ENCODE measurements around the gene RAB44. TPM values are rescaled to one million over a fixed set of nuclear protein-coding genes. Genes with fewer than 3 reads are reported as not detected.

Gene RAB44
- total and polyA plus RNA-seq, 8 donors = 0.06 to 0.37 (median 0.15) TPM

DNA sequence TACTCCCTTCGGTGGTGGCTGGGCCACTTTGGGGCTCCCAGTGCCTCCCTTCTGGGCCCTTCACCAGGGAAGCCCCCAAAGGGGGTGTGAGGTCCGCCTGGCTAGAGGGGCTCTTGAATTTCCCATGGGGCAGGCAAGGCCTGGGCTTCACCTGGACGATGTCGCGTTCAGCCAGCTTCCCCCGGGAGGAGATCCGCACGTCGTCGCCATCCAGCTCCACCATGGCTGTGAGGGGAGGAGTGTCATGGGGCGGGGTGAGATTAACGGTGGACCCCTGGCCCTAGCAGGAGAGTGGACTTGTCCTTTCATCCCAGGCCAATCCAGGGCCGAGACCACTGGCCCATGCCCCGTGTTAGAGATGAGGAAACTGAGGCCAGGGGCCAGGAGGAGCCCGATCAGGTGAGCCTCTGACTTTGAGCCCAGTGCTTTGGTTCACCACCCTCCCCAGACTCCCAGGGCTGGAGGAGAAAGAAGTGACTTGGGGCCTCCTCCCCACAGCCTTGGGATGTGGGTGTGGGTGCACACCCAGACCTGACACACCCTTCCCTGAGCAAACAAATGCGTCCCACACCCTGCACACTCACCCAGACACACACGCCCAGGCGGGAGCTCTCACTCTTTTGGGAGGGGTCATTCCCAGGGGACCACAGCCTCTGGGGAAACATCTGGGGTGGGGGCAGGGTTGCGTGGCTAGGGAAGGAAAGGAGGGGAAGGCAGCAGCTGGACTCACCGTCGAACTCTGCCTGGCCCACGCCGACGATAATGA is 46.1 kb downstream of the RAB44 start:
- Histone ChIP-seq H3K4me3 (no peak overlapping the region), H3K9me3 (peaks cover 0 to 3% of the 10 kb centered on the region in 2 donors), H3K36me3 (no peaks in the 10 kb centered on the region), H3K4me1 (no peaks in the 10 kb centered on the region), H3K27me3 (no peaks in the 10 kb centered on the region), H3K27ac (no peak overlapping the region)
- intact Hi-C loops (cut with DNase I) = no loop called here
- ATAC-seq (peak; percentile 39), DNase-seq (peak in 1 of 4 donors; percentile 64)
- TF ChIP-seq, protein P1, sequence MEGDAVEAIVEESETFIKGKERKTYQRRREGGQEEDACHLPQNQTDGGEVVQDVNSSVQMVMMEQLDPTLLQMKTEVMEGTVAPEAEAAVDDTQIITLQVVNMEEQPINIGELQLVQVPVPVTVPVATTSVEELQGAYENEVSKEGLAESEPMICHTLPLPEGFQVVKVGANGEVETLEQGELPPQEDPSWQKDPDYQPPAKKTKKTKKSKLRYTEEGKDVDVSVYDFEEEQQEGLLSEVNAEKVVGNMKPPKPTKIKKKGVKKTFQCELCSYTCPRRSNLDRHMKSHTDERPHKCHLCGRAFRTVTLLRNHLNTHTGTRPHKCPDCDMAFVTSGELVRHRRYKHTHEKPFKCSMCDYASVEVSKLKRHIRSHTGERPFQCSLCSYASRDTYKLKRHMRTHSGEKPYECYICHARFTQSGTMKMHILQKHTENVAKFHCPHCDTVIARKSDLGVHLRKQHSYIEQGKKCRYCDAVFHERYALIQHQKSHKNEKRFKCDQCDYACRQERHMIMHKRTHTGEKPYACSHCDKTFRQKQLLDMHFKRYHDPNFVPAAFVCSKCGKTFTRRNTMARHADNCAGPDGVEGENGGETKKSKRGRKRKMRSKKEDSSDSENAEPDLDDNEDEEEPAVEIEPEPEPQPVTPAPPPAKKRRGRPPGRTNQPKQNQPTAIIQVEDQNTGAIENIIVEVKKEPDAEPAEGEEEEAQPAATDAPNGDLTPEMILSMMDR (IDR thresholded peaks at IDR 0.05) = no peak

DNA sequence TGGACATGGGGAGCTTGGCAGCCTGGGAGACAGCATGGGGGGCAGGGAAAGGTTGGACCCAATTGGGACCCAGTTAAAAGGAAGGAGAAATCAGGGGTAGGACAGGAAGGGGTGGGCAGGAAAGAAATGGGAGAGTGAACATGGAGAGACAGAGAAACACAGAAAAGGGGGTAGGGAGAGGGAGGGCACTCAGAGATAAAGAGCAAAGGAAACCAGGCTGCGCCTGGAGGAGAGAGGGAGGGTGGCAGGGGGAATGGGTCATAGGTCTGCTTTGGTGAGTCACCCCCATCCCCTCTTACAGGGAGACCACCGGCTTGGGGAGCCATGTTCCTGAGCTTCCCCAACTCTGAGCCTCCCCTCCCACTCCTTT is 46.7 kb downstream of the RAB44 start:
- H3K9me3 ChIP-seq = peaks cover 0 to 3% of the 10 kb centered on the region in 2 donors
- no peak overlapping the region for H3K27ac ChIP-seq
- DNase-seq (no peak), ATAC-seq (no peak)
- intact Hi-C loops (cut with DNase I) = no loop called here
- no peaks in the 10 kb centered on the region for H3K4me1 ChIP-seq
- H3K27me3 ChIP-seq = no peaks in the 10 kb centered on the region
- no peak overlapping the region for H3K4me3 ChIP-seq
- TF ChIP-seq, protein P1 (IDR thresholded peaks at IDR 0.05) = no peak
- no peaks in the 10 kb centered on the region for H3K36me3 ChIP-seq

- H3K36me3 ChIP-seq = no peaks in the 10 kb centered on the region
- no peak for ATAC-seq
- intact Hi-C loops (cut with DNase I) = no loop called here
- H3K4me1 ChIP-seq = no peaks in the 10 kb centered on the region
- H3K4me3 ChIP-seq = no peak overlapping the region
- peaks cover 0 to 9% of the 10 kb centered on the region in 2 donors for H3K9me3 ChIP-seq
- no peak for DNase-seq
- H3K27ac ChIP-seq = no peak overlapping the region
- TF ChIP-seq, protein P1 (IDR thresholded peaks at IDR 0.05) = no peak
- H3K27me3 ChIP-seq = no peaks in the 10 kb centered on the region
These were observed 47.7 kb downstream of the RAB44 start for GRCh38 chr6:36745283-36745682.

DNA sequence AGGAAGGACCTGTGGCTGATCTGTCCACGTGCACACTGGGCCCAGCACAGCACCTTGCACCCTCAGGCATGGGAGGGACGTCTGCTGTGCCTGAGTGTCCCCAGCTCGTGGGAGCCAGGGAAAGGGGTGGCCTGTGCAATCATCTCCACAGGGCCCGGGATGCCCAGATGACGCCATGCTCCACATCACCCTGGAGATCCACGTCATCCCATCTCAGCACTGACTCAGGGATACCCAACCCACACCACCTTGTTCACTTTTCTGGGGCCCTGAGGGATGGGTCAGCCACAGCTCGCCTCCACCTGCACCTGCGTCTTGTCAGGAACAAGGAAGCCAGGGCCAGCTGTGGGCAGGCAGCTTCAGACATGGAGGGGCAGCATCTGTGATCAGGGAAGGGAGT is 48.2 kb downstream of the RAB44 start:
- DNase-seq = no peak
- ATAC-seq = no peak
- Histone ChIP-seq H3K9me3 (peaks cover 0 to 11% of the 10 kb centered on the region in 2 donors), H3K27ac (no peak overlapping the region), H3K27me3 (no peaks in the 10 kb centered on the region), H3K36me3 (no peaks in the 10 kb centered on the region), H3K4me3 (no peak overlapping the region), H3K4me1 (no peaks in the 10 kb centered on the region)
- TF ChIP-seq, protein P1 (IDR thresholded peaks at IDR 0.05) = no peak
- intact Hi-C loops (cut with DNase I) = no loop called here

DNA sequence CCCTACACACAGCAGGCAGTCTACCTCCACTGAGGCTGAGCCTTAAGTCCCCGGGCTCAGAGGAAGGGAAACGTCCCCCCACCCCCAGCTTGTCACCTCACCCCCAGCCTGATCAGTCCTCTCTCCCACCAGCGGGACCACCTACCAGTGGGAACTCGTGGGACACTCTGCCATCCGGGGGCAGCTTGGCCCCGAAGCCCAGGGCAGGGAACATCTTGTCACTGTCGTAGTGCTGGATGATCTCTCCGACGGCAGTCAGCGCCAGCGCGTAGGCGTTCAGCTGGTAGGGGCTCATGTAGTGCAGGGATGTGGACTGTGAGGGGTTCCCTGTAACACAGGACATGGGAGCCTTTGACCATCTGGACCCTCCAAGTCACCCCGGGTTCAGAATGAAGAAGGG is 48.6 kb downstream of the RAB44 start:
- ATAC-seq (no peak), DNase-seq (no peak)
- H3K4me3 ChIP-seq = no peak overlapping the region
- no peaks in the 10 kb centered on the region for H3K4me1 ChIP-seq
- H3K9me3 ChIP-seq = peaks cover 0 to 11% of the 10 kb centered on the region in 2 donors
- H3K27ac ChIP-seq = no peak overlapping the region
- H3K27me3 ChIP-seq = no peaks in the 10 kb centered on the region
- intact Hi-C loops (cut with DNase I) = no loop called here
- TF ChIP-seq, protein P1 (IDR thresholded peaks at IDR 0.05) = no peak
- H3K36me3 ChIP-seq = no peaks in the 10 kb centered on the region

Data from left lung (tissue), 10 donors.